NCI-H2029 treated with DMSO at 0.1 percent for 48 hours (cell line): ENCODE data around the gene SLAMF1.

Experiments used
- DNase-seq: peaks from one replicate; lab custom pipeline; 2025; lab: John Stamatoyannopoulos, UW

Gene SLAMF1

GRCh38 chr1:160665330-160666078 lies 18.7 kb upstream of the SLAMF1 start:
- no peak for DNase-seq

- no peak for DNase-seq
These were observed 17.8 kb upstream of the SLAMF1 start for GRCh38 chr1:160664573-160665051.

GRCh38 chr1:160662910-160663309 lies 16.1 kb upstream of the SLAMF1 start:
- DNase-seq, result no peak

- DNase-seq, result no peak
These were observed 12.7 kb upstream of the SLAMF1 start for GRCh38 chr1:160659566-160659965.

- DNase-seq, result no peak
These were observed 12.0 kb upstream of the SLAMF1 start for GRCh38 chr1:160658814-160659193.

- no peak for DNase-seq
These were observed 11.4 kb upstream of the SLAMF1 start for GRCh38 chr1:160658162-160658813.

- DNase-seq, result no peak
These were observed 10.5 kb upstream of the SLAMF1 start for GRCh38 chr1:160657250-160657781.

- no peak for DNase-seq
These were observed 9.9 kb upstream of the SLAMF1 start for GRCh38 chr1:160656737-160657136.

- no peak for DNase-seq
These were observed 6.8 kb upstream of the SLAMF1 start for GRCh38 chr1:160653620-160654016.

GRCh38 chr1:160652924-160653619 lies 6.2 kb upstream of the SLAMF1 start:
- DNase-seq, result no peak

GRCh38 chr1:160652065-160652641 lies 5.3 kb upstream of the SLAMF1 start:
- DNase-seq, result peak; percentile 31

GRCh38 chr1:160651433-160652064 lies 4.7 kb upstream of the SLAMF1 start:
- no peak for DNase-seq

- no peak for DNase-seq
These were observed 481 bp upstream of the SLAMF1 start for GRCh38 chr1:160647329-160647720.

- no peak for DNase-seq
These were observed 664 bp downstream of the SLAMF1 start for GRCh38 chr1:160646180-160646579.

- no peak for DNase-seq
These were observed 1.3 kb downstream of the SLAMF1 start for GRCh38 chr1:160645386-160646130.

- no peak for DNase-seq
These were observed 2.4 kb downstream of the SLAMF1 start for GRCh38 chr1:160644399-160644798.

GRCh38 chr1:160643138-160643537 lies 3.7 kb downstream of the SLAMF1 start:
- DNase-seq, result no peak

GRCh38 chr1:160642281-160642644 lies 4.6 kb downstream of the SLAMF1 start:
- no peak for DNase-seq

- no peak for DNase-seq
These were observed 5.2 kb downstream of the SLAMF1 start for GRCh38 chr1:160641323-160642280.
